IMR-90 (cell line): Measurements from ENCODE around the gene NCLN. TPM values are rescaled to one million over a fixed set of nuclear protein-coding genes. Genes with fewer than 3 reads are reported as not detected.

Source experiments
- ATAC-seq: fragments of 200-7000 bp; cut with Tn5 transposase; 2 replicates; pipeline ENCODE4 v1.9.1; 2020; ENCODE audit warnings: low read depth, mild to moderate bottlenecking, moderate library complexity
- BruUV-seq: library from RNA; stranded (reverse); fragments of 400-500 nt; replicated peaks from 2 replicates; lab custom pipeline; 2021; lab: Mats Ljungman, UMichigan
- CTCF ChIA-PET: fragments of 300-600 bp; formaldehyde crosslinking; extraction: SDS; loops from one replicate; lab custom pipeline; 2021; ENCODE audit warnings: antibody characterized with exemption; lab: Yijun Ruan, JAX
- POLR2A ChIA-PET: fragments of 300-600 bp; sonication (Branson Sonifier 250); formaldehyde crosslinking; loops from one replicate; lab custom pipeline; 2022; ENCODE audit warnings: antibody characterized with exemption; ENCODE audit not compliant: unreplicated experiment; lab: Charles Lee
- DNase-seq: peaks from one replicate; pipeline ENCODE4 v3.0.0; 2013
- H2AFZ ChIP-seq: replicated peaks from 2 replicates; pipeline ENCODE3; 2013; ENCODE audit warnings: low read length, mild to moderate bottlenecking; ENCODE audit not compliant: poor library complexity
- H2AK5ac ChIP-seq: 2 replicates; pipeline ENCODE4 v1.6.1; 2013; ENCODE audit warnings: low read depth, low read length, inconsistent platforms
- H2AK9ac ChIP-seq: replicated peaks from 2 replicates; pipeline ENCODE3; 2013; ENCODE audit warnings: mild to moderate bottlenecking, low read depth, low read length, moderate library complexity; ENCODE audit not compliant: poor library complexity
- H2BK120ac ChIP-seq: 2 replicates; pipeline ENCODE4 v1.6.1; 2013; ENCODE audit warnings: low read depth, low read length, inconsistent platforms
- H2BK15ac ChIP-seq: 3 replicates; pipeline ENCODE4 v1.6.1; 2013; ENCODE audit warnings: low read depth, low read length, inconsistent platforms
- H2BK20ac ChIP-seq: 2 replicates; pipeline ENCODE4 v1.6.1; 2013; ENCODE audit warnings: low read depth, mild to moderate bottlenecking, inconsistent platforms, low read length, moderate library complexity
- H2BK5ac ChIP-seq: 2 replicates; pipeline ENCODE4 v1.6.1; 2013; ENCODE audit warnings: mild to moderate bottlenecking, low read depth, low read length, inconsistent platforms; ENCODE audit not compliant: poor library complexity, severe bottlenecking
- H3K14ac ChIP-seq: replicated peaks from 2 replicates; pipeline ENCODE4 v1.6.1; 2013; ENCODE audit warnings: low read depth, low read length, inconsistent platforms
- H3K18ac ChIP-seq: 2 replicates; pipeline ENCODE4 v1.6.1; 2013; ENCODE audit warnings: low read depth, low read length, control low read depth
- H3K23ac ChIP-seq: 2 replicates; pipeline ENCODE4 v1.6.1; 2013; ENCODE audit warnings: low read depth, low read length, inconsistent platforms
- H3K27ac ChIP-seq: 2 replicates; pipeline ENCODE4 v1.5.1; 2013; ENCODE audit warnings: mild to moderate bottlenecking, control low read depth, low read length; ENCODE audit not compliant: insufficient read depth
- H3K27me3 ChIP-seq: 2 replicates; pipeline ENCODE4 v1.6.1; 2013; ENCODE audit warnings: low read length; ENCODE audit not compliant: control insufficient read depth, insufficient read depth
- H3K36me3 ChIP-seq: 2 replicates; pipeline ENCODE4 v1.6.1; 2013; ENCODE audit warnings: low read length, mixed read lengths; ENCODE audit not compliant: control insufficient read depth, insufficient read depth
- H3K4ac ChIP-seq: 2 replicates; pipeline ENCODE4 v1.6.1; 2013; ENCODE audit warnings: low read depth, low read length, inconsistent platforms
- H3K4me1 ChIP-seq: 2 replicates; pipeline ENCODE4 v1.6.1; 2013; ENCODE audit warnings: low read length, mixed read lengths; ENCODE audit not compliant: control insufficient read depth, insufficient read depth
- H3K4me2 ChIP-seq: 2 replicates; pipeline ENCODE4 v1.6.1; 2013; ENCODE audit warnings: low read depth, mild to moderate bottlenecking, control low read depth, low read length, moderate library complexity
- H3K4me3 ChIP-seq: 2 replicates; pipeline ENCODE4 v1.5.1; 2013; ENCODE audit warnings: low read depth, mild to moderate bottlenecking, control low read depth, low read length, moderate library complexity; ENCODE audit not compliant: insufficient read depth
- H3K56ac ChIP-seq: 2 replicates; pipeline ENCODE4 v1.6.1; 2013; ENCODE audit warnings: low read length, inconsistent platforms; ENCODE audit not compliant: insufficient read depth; ENCODE audit errors: extremely low read depth
- H3K79me1 ChIP-seq, 2 experiments: 2 replicates each; pipeline ENCODE4 v1.6.1; 2013; ENCODE audit warnings: low read length in 2 of 2, inconsistent platforms in 1 of 2, low read depth in 1 of 2
- H3K9ac ChIP-seq: 2 replicates; pipeline ENCODE4 v1.6.1; 2013; ENCODE audit warnings: low read depth, low read length, control low read depth
- H3K9me1 ChIP-seq: 2 replicates; pipeline ENCODE4 v1.6.1; 2013; ENCODE audit warnings: low read length, inconsistent platforms; ENCODE audit not compliant: insufficient read depth
- H3K9me3 ChIP-seq: 2 replicates; pipeline ENCODE4 v1.6.1; 2013; ENCODE audit warnings: low read length; ENCODE audit not compliant: control insufficient read depth, insufficient read depth
- H4K20me1 ChIP-seq: 2 replicates; pipeline ENCODE4 v1.6.1; 2013; ENCODE audit warnings: low read length, inconsistent platforms; ENCODE audit not compliant: insufficient read depth
- H4K5ac ChIP-seq: 2 replicates; pipeline ENCODE4 v1.6.1; 2013; ENCODE audit warnings: mild to moderate bottlenecking, low read depth, low read length, control low read depth
- H4K8ac ChIP-seq, 2 experiments: 2 replicates each; pipeline ENCODE4 v1.6.1; 2013; ENCODE audit warnings: low read depth in 2 of 2, low read length in 2 of 2, control low read depth in 1 of 2, inconsistent platforms in 1 of 2
- H4K91ac ChIP-seq: 2 replicates; pipeline ENCODE4 v1.6.1; 2013; ENCODE audit warnings: low read depth, low read length, inconsistent platforms; ENCODE audit not compliant: insufficient read depth
- BHLHE40 ChIP-seq: fragments of 150-350 bp; IDR thresholded peaks from 2 replicates; pipeline ENCODE4 v1.6.1; 2016; ENCODE audit warnings: mild to moderate bottlenecking, low read depth, low read length
- CEBPB ChIP-seq: IDR thresholded peaks from 2 replicates; pipeline ENCODE4 v1.6.1; 2012; ENCODE audit warnings: low read depth, low read length, improper control_type of control experiment
- CHD1 ChIP-seq: IDR thresholded peaks from 2 replicates; pipeline ENCODE4 v1.6.1; 2012; ENCODE audit warnings: low read depth, low read length, improper control_type of control experiment
- ELK1 ChIP-seq: fragments of 150-350 bp; IDR thresholded peaks from 2 replicates; pipeline ENCODE4 v1.6.1; 2016; ENCODE audit warnings: low read depth, mild to moderate bottlenecking, low read length, moderate library complexity, borderline replicate concordance
- FOS ChIP-seq: fragments of 150-350 bp; IDR thresholded peaks from 2 replicates; pipeline ENCODE4 v1.6.1; 2016; ENCODE audit warnings: low read depth, low read length
- MAFK ChIP-seq: IDR thresholded peaks from 2 replicates; pipeline ENCODE4 v1.6.1; 2012; ENCODE audit warnings: low read depth, low read length, improper control_type of control experiment
- MAZ ChIP-seq: IDR thresholded peaks from 2 replicates; pipeline ENCODE4 v1.6.1; 2012; ENCODE audit warnings: low read depth, mild to moderate bottlenecking, low read length, improper control_type of control experiment, moderate library complexity, borderline replicate concordance
- MXI1 ChIP-seq: IDR thresholded peaks from 2 replicates; pipeline ENCODE4 v1.6.1; 2012; ENCODE audit warnings: low read depth, mild to moderate bottlenecking, low read length, moderate library complexity, borderline replicate concordance
- NFE2L2 ChIP-seq: fragments of 150-350 bp; IDR thresholded peaks from 2 replicates; pipeline ENCODE4 v1.6.1; 2016; ENCODE audit warnings: low read depth, mild to moderate bottlenecking, low read length
- RAD21 ChIP-seq: IDR thresholded peaks from 2 replicates; pipeline ENCODE4 v1.6.1; 2012; ENCODE audit warnings: low read length, improper control_type of control experiment
- RCOR1 ChIP-seq: IDR thresholded peaks from 2 replicates; pipeline ENCODE4 v1.6.1; 2012; ENCODE audit warnings: mild to moderate bottlenecking, low read length, improper control_type of control experiment; ENCODE audit not compliant: insufficient replicate concordance
- RFX5 ChIP-seq: IDR thresholded peaks from 2 replicates; pipeline ENCODE4 v1.8.0; 2012; ENCODE audit warnings: low read depth, mild to moderate bottlenecking, low read length, moderate library complexity
- SMC3 ChIP-seq: fragments of 150-350 bp; IDR thresholded peaks from 2 replicates; pipeline ENCODE4 v1.6.1; 2016; ENCODE audit warnings: low read depth, mild to moderate bottlenecking, antibody characterized with exemption, low read length, moderate library complexity
- USF2 ChIP-seq: fragments of 150-350 bp; IDR thresholded peaks from 2 replicates; pipeline ENCODE4 v1.6.1; 2017; ENCODE audit warnings: mild to moderate bottlenecking, antibody characterized with exemption, low read length, low read depth
- WGBS, 2 experiments: methylation state at CpG; one replicate each; pipeline versions ENCODE4 v1.1.5 to v1.1.7; 2013; ENCODE audit warnings: missing lambda C conversion rate in 2 of 2; ENCODE audit not compliant: insufficient read length in 1 of 2; ENCODE audit errors: extremely low coverage in 2 of 2; 5-methylcytosine and 5-hydroxymethylcytosine counted together
- dilution Hi-C: fragments of 300-500 bp; cut with HindIII; formaldehyde crosslinking; loops from one replicate; pipeline ENCODE4 v1.14.3; 2018; ENCODE audit warnings: low sequenced_read_pairs; ENCODE audit not compliant: unreplicated experiment
- in situ Hi-C: fragments of 300-500 bp; cut with MboI; formaldehyde crosslinking; loops from 3 replicates; pipeline ENCODE4 v1.14.3; 2019; ENCODE audit warnings: low sequenced_read_pairs, inconsistent platforms, mixed read lengths
- intact Hi-C: fragments of 100-400 bp; cut with micrococcal nuclease; formaldehyde crosslinking; loops from 2 replicates; pipeline ENCODE4 v1.10.0; 2022
- polyA plus RNA-seq, 3 experiments: library from polyadenylated mRNA; depleted of rRNA; stranded (reverse); fragments of >200 nt; gene quantifications; 2 replicates each; pipeline ENCODE4 v1.2.3, GENCODE V29; 2012; ENCODE audit warnings: low replicate concordance in 1 of 3
- total RNA-seq: library from RNA; depleted of rRNA; stranded (reverse); fragments of >200 nt; gene quantifications from 2 replicates; pipeline ENCODE4 v1.2.3, GENCODE V29; 2012

Gene NCLN
- total and polyA plus RNA-seq, 2 of the 4 experiments (the other 2 are of a cell fraction): 32.8 to 90.8 TPM

GRCh38 chr19:3206216-3206953 is 20.7 kb downstream of the NCLN start:
- Histone ChIP-seq H3K79me1 (no peaks in the 10 kb centered on the region; a peak in 1 of 4 replicates), H3K9me1 (no peaks in the 10 kb centered on the region), H2BK120ac (no peak overlapping the region), H3K4ac (no peak overlapping the region), H3K56ac (no peak overlapping the region), H3K9me3 (no peaks in the 10 kb centered on the region), H3K4me1 (no peaks in the 10 kb centered on the region), H3K27ac (no peak overlapping the region), H4K91ac (no peak overlapping the region), H4K20me1 (peaks cover 13% of the 10 kb centered on the region), H4K8ac (no peak overlapping the region), H2BK15ac (no peak overlapping the region), H4K5ac (no peak overlapping the region), H2AK9ac (no peak overlapping the region), H3K14ac (no peak overlapping the region), H3K4me3 (no peak overlapping the region), H3K18ac (no peak overlapping the region), H3K23ac (no peak overlapping the region), H3K36me3 (peaks cover 29% of the 10 kb centered on the region), H2BK5ac (no peak overlapping the region), H3K27me3 (no peaks in the 10 kb centered on the region), H2AFZ (no peak overlapping the region), H3K4me2 (no peak overlapping the region), H2BK20ac (no peak overlapping the region), H3K9ac (no peak overlapping the region), H2AK5ac (no peak overlapping the region)
- dilution Hi-C loops (no loop called here), intact Hi-C loops (no loop called here), in situ Hi-C loops (no loop called here)
- 96% methylated on average over 7 of the region's 28 CpGs; no CpG with 5 or more reads in 1 of the 2 experiments for WGBS, 2 experiments
- no peak for DNase-seq
- BruUV-seq: no TSS peak
- ChIA-PET POLR2A (no interaction called here), CTCF (no interaction called here)
- ATAC-seq: no peak
- TF ChIP-seq MXI1: no peak
- TF ChIP-seq NFE2L2: no peak
- TF ChIP-seq CHD1: no peak
- TF ChIP-seq FOS: no peak
- no peak for TF ChIP-seq ELK1
- TF ChIP-seq MAZ: no peak
- no peak for TF ChIP-seq RAD21
- no peak for TF ChIP-seq RFX5
- TF ChIP-seq RCOR1: no peak
- TF ChIP-seq CEBPB: no peak
- no peak for TF ChIP-seq BHLHE40
- TF ChIP-seq USF2: no peak
- no peak for TF ChIP-seq MAFK
- no peak for TF ChIP-seq SMC3
